Measurements from ENCODE around the gene FAM50A.

The FAM50A gene

DNA sequence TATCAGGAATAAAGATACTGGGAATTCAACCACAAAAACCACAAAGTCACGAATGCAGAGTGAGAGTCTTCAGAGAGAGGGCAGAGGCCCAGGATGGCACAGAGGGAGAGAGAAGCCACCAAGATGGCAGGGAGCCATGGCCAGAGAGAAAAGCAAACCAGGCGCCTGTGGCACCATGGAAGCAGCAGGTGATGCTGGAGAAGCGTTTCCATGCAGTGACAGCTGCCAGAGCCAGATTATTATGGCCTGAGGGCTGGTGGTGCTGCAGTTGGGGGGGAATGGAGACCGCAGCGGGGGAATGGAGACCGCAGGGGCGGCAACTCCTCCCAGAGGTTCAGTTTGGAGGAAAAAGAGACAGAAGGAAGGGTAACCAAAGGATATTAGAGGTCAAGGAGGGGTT lies 26.8 kb upstream of the FAM50A start:
- no peak for DNase-seq

DNA sequence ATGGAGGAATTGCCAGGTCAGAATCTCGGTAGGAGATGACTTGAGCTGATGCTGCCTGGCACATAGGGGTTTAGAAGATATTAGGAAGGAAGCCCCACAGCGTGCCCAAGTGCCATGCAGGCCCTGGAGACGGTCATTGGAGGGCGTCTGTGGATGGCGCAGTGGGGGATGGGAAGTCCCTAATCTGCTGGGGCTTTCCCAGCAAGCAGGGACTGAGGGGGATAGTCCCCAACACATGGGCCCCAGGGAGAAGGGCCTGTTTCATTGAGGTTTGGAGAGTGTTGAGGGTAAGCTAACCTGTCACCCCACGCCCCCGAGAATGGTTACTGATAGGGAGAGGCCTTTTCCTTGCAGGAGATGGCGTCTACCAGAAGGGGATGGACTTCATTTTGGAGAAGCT lies 24.8 kb upstream of the FAM50A start:
- DNase-seq, result no peak

DNA sequence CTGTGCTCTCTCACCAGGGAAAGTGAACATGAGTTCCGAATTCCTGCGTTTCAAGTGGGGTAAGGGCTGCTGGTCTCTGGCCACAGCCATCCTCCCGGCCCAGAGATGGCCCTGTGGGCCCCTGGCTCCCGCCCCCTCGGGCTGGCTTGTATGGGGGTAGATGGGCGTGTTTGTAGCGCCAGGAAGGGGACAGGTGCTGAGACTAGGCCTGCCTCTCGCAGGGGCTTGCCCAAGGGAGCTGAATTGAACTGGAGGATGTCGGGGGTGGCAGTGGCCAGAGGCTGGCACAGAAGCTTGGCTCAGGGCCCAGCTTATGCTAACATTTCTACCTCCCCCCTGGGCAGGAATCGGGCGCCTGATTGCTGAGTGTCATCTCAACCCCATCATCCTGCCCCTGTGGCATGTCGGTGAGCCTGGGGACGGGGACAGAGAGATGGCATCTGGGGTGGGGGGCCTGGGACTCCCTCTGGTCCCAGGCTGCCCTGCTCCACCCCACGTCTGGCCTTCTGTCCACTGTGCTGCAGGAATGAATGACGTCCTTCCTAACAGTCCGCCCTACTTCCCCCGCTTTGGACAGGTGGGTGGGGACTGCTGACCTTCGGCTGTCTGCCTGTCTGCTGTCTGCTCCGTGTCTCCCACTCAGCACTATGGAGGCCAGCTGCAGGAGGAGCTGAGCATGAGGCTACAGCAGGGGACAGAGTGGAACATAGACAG lies 24.1 kb upstream of the FAM50A start:
- DNase-seq, result no peak

DNA sequence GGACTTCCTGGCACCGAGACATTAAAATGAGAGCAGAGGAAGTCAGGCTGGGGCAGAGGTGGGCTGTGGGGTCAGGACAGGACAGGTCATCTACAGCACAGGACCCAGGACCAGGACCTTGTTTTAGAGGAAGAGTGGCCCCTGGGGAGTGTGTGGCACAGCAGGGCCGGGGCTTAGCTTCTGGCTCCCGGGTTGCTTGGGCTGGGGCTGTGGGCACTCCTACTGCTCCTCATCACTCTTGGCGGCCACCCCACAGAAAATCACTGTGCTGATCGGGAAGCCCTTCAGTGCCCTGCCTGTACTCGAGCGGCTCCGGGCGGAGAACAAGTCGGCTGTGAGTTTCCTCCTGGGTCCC lies 23.6 kb upstream of the FAM50A start:
- no peak for DNase-seq

DNA sequence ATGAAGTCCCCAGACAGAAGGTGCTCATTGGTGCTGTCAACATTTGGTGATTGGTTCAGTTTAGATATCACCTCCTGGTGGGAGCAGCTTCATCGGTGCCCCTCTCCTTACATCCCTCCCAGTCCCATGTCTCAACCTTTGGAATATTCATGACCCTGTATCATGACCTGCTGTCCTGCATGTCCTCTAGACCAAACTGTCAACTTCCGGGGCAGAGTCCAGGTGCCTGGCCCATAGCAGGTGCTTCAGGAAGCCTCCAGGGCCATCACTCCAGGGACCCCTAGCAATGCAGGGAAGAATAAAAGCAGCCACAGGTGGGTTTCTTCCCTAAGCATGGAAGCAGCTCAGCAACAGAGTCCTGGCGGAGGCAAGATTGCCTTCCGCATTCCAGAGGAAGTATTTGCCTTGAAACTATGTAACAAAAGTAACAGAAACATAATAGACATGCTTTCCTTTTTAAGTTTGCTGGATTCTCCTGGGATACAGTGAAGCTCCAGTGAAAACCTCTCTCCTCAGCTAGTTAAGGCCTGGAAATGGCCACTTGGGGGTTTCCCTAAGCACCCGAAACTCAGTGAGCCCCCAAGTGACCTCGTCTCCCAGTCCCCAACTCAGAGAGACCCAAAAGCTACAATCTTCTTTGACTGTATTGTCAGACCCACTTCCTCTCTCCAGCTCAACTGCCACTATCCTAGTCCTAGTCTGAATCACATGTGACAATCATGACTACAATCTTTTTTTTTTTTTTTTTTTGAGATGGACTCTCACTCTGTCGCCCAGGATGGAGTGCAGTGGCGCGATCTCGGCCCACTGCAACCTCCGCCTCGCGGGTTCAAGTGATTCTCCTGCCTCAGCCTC lies 16.8 kb upstream of the FAM50A start:
- no peak for DNase-seq

DNA sequence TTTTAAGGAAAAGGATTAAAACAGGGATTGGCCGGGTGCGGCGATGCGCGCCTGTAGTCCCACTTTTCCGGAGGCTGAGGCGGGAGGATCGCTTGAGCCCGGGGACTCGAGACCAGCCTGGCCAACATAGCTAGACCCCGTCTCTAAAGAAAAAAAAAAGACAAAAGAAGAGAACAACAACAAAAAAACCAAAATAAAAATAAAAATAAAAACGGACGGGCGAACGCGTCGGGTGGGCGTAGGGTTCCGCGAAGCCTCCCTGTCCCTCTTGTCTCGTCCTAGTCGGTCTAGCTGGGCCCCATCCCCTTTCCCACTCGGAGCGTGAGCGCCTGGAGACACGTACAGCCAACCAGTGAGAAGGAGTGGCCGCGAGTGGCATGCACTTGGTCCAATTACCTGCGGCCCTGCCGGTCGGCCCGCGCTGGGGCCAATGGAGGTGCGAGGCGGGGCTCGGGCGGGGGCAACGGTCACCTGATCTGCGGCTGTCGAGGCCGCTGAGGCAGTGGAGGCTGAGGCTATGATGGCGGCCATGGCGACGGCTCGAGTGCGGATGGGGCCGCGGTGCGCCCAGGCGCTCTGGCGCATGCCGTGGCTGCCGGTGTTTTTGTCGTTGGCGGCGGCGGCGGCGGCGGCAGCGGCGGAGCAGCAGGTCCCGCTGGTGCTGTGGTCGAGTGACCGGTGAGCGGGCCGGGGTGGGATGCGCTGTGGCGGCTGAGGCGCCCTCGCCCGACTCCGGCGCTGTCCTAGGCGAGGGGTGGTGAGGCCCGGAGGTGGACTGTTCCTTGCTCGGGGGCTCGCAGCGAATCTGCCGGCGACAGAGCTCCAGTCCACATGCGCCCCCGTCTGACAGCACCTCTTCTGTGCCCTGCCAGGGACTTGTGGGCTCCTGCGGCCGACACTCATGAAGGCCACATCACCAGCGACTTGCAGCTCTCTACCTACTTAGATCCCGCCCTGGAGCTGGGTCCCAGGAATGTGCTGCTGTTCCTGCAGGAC lies 15.5 kb upstream of the FAM50A start, which contains the start of gene ATP6AP1:
ATP6AP1 (plus strand) TSS at position 502 of the 996 bp plus-strand sequence; CDS start at position 518, 16 bp downstream.
- DNase-seq, result peak; percentile 62

DNA sequence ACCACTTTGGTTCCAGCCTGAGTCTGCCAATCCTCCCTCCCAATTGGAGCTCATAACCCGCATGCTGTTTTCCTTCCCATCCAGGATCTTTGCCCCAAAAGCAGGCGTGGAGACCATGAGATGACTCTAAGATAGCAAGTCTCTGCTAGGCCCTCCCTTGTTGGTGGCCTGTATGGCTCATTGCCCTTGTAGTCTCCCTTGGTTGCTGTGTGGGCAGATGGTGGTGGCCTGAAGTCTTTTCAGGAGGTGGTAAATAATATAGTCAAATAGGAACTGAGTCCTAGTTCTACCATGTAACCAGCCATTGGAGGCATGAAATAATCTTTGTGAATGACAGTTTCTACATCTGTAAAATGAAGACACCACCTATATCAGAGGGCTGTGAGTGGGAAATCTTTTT lies 14.2 kb upstream of the FAM50A start:
- no peak for DNase-seq

DNA sequence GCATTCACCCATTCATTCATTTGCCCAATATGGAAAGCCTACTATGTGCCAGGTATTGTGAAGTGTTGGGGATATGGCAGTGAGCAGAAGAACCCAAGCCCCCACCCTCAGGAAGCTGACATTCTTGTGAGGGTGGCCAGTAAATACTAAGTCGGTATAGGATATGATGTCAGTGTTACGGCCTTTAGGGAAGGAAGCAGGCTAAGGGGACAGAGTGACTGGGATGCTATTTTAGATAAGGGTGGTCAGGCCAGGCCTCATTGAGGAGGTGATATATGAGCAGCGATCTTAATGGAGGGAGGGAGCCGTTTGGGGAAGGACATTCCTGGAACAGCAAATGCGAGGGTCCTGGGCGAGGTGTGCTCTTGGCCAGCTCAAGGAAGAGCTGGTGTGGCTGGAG lies 13.5 kb upstream of the FAM50A start:
- no peak for DNase-seq

DNA sequence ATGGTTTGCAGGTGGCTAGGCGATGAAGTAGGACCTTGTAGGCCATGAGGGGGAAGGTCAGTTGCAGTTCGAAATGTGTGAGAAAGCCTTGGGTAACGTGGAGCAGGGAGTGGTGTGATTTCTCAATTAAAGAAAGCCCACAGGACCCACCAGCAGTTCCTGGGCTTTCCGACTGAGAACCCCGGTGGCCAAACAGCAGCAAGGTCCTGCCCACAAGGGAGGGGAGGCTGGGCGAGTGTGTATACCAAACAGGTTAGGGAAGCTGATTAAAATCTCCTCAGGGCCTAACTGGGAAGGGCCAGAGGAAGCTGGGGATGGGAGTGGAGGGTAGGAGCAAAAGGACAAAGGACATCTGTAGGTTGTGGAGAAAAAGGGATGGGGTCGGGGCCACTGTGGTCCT lies 13.0 kb upstream of the FAM50A start:
- DNase-seq, result no peak

DNA sequence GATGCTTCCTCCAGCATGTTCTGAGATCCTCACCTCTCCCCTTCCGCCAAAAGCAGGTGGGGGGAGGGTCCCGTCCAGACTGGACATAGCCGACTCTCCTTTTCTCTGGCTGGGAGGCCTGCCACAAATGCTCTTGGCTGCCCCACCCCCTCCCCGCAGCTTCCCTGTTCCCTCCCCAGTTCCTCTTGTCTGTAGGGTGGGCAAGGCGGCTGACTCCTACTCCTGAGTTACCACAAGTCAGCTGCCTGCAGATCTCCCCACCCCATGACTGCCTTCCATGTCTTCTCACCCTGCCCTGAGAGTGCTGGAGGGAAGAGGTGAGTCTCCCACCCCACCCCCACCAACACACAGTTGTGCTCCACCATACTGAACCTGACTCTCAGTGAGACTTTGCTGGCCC lies 12.6 kb upstream of the FAM50A start:
- DNase-seq, result no peak

DNA sequence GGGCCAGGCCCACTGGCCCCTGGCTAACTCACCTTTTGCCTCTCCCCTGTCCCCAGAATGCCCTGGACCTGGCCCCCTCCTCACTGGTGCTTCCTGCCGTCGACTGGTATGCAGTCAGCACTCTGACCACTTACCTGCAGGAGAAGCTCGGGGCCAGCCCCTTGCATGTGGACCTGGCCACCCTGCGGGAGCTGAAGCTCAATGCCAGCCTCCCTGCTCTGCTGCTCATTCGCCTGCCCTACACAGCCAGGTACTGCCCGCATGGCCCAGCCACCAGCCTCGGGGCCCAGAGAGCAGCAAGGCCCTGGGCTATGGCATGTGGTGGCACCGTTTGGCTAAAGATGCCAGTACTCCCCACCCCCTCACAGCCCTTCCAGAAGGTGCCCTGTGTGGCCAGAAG lies 11.7 kb upstream of the FAM50A start:
- DNase-seq, result no peak

DNA sequence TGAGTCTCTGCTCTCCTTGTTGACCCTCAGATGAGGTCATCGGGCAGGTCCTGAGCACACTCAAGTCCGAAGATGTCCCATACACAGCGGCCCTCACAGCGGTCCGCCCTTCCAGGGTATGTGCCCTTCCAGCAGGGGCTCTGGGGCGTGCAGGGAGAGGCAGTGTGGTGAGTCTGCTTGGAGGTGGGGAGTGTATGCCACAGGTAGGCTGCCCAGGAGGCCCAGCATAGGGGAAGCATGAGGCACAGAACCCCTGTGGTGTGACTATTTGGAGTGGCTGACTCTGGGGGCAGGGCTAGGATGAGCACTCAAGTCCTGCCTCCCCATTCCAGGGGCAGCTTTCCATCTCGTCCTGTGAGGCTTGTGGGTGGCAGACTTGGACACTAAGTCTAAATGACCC lies 10.3 kb upstream of the FAM50A start:
- DNase-seq, result no peak

DNA sequence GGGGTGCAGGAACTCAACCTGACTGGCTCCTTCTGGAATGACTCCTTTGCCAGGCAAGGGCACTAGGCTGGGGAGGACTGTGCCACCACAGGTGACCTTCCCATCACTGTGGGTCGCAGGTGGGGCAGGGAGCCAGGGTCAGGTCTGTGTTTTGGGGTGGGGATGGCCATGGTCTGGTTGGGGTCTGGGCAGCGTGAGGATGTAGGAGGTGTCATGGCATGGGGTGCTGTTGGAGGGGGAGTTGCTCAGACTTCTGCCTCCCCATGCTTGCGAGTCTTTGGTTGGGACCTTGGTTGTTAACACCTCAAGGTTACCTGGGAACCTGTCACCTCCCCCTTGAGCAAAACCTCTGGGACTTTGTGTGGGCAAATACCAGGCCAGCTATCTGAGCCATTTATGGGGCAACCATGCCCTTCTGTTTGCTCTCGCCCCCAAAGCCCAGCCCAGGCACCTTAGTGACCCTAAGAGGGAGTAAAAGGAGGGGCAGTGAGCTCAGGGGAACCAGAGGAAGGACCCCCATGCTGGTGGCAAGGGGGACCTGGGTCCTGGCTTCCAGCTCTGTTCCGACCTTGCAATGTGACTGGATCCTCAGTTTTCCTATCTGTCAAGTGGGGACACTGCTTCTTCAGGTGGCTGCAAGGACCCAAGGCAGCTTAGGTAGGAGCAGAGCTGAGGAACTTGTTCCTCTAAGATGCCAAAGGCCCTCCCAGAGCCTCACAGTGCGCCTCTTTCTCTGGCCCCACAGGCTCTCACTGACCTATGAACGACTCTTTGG lies 9.4 kb upstream of the FAM50A start:
- DNase-seq, result no peak

DNA sequence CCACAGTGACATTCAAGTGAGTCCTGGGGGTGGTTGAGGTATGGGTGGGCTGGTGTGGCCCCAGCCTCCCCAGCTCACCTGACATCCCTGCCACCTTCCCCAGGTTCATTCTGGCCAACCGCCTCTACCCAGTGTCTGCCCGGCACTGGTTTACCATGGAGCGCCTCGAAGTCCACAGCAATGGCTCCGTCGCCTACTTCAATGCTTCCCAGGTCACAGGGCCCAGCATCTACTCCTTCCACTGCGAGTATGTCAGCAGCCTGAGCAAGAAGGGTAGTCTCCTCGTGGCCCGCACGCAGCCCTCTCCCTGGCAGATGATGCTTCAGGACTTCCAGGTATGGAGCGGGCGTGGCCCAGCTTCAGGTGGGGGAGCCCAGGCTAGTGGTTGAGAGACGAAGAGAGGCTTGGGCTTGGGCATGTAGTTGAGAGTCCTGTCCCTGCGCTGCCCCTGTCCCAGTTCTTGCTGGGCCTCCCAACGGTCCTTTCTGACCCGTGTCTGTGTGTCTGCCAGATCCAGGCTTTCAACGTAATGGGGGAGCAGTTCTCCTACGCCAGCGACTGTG lies 8.7 kb upstream of the FAM50A start:
- DNase-seq, result no peak

DNA sequence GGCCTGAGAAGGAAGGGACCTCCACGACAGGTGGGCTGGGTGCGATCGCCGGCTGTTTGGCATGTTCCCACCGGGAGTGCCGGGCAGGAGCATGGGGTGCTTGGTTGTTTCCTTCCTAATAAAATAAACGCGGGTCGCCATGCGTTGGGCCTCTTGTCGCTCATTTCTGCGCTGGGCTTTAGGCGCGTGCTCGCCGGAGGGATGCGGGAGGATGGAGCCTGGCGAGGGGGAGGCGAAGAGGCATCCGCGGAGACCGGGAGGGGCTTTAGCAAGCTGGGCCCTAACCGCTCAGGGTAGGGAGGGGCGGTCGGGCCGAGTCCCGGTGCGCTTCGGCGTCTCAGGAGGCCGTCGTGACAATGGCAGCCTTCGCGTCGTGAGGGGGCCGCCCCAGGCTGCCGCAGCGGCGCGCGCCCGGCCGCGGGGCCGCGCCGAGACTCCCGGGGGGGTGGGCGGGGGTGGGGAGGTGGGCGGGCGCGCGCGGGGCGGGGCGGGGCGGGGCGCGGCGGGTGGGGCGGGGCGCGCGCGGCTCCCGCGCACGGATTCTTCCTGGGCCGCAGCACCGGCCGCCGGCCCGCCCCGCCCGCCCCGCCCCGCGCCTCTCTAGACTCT lies 7.5 kb upstream of the FAM50A start:
- no peak for DNase-seq

DNA sequence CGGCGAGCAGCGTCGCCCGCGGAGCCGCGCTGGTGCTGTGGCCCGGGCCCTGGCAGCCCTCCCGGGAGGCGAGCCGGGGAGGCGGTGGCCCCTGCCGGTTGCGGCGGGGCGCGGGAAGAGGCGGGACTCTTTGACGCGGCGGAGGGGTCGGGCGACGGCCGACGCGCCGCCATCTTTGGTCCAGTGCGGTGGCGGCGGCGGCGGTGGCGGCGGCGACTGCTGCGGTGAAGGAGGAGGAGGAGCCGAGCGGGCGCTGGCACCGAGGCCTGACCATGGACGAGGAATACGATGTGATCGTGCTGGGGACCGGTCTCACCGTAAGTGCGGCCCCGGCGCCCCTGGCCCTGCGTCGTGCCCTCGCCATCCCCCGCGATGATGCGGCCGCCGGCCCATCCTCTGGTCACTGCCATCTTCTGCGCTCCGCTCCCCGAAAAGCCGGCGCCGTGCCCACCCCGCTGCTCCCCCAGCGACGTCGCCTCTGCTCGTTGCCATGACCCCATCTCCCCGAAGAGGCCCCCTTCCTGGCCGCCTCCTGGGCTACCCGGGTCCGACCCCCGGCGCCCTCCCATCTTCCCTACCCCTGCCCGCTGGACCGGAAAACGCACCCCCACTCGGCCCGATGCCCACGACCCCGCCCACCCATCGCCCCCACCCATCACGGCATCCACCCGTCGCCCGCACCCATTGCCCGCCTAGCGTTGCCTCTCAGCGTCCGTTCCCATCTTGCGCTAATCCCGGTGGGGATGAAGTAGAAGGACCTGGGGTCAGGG lies 6.8 kb upstream of the FAM50A start, which contains the start of gene GDI1:
GDI1 (plus strand) TSS at position 172 of the 770 bp plus-strand sequence; CDS start at position 273, 101 bp downstream.
- no peak for DNase-seq

DNA sequence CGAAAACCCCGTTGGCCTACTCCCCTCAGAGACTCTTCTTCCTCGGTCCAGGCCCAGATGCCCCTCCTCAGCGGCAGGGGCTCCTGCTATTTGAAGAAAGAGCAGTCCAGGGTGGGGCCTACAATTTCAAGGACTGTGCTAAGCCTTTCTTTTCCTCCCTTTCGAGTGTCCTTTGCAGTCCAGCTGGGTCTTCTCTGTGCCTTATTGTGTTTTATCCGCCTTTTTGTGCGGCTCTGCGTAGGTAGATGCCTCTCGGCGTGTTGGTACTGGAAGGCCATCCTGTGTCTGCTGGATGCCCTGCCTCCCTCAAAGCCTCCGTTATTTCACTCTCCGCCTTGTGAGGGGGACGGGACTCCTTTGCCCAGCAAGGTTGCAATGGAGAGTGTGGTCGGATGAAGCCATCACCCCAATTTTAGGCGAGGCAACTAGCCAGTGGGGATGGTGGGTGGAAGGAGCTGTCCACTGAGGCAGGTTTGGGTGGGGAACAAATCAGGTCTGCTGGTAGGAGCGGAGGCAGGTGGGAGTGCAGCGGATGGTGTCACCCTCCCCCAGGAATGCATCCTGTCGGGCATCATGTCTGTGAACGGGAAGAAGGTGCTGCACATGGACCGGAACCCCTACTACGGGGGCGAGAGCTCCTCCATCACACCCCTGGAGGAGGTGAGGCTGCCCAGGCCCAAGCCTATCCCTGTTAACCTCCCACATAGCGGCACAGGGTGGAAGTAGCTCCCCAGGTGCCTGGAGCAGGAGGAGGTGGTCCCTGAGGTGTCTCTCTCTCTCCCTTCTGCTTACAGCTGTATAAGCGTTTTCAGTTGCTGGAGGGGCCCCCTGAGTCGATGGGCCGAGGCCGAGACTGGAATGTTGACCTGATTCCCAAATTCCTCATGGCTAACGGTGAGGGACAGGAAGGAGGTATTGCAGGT lies 5.7 kb upstream of the FAM50A start:
- no peak for DNase-seq

DNA sequence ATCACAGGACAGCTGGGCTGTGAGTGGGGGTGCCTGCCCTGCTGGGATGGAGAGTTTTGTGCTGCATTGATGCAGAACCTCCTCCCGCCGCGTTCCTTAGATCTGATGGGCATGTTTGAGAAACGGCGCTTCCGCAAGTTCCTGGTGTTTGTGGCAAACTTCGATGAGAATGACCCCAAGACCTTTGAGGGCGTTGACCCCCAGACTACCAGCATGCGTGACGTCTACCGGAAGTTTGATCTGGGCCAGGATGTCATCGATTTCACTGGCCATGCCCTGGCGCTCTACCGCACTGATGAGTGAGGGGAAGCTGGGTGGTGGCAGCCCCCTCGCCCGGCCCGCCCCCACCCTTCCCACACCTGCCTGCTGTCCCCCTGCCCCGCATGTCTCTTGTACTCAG lies 4.1 kb upstream of the FAM50A start:
- no peak for DNase-seq

DNA sequence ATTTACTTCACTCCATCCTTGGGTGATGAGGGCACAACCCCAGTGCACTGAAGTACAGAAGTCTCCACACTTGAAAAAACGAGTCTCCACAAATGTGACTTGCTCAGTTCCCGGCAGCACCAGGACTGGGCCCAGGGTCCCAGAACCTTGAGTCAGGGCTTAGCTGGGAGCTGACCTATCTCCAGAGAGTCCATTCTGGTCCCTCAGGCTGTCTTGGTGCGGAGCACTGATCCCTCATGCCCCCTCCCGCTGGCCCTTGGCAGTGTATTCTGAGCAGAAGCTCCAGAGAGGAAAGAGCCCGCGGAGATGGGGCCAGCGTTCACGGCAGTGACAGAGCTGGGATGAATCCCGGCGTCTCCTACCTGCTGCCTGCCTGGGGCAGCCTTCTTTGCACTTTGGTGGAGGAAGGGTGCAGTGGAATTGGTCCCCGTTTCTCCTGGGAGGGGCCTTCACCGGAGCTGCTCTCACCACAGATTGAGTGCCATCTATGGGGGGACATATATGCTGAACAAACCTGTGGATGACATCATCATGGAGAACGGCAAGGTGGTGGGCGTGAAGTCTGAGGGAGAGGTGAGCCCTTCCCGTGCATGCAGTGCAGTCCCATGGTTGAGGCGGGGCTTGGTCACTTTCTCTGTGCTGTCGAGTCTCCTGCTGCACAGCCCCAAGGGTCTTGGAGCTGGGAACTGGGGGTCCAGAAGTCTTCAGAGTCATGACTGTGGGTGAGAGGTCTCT lies 3.2 kb upstream of the FAM50A start:
- no peak for DNase-seq
